ENCODE results near the gene PMEL. TPM values are rescaled to one million over a fixed set of nuclear protein-coding genes. Genes with fewer than 3 reads are reported as not detected.

PMEL gene
- total and polyA plus RNA-seq, 2 experiments from 2014 or later: 0.38 to 2.3 TPM

DNA sequence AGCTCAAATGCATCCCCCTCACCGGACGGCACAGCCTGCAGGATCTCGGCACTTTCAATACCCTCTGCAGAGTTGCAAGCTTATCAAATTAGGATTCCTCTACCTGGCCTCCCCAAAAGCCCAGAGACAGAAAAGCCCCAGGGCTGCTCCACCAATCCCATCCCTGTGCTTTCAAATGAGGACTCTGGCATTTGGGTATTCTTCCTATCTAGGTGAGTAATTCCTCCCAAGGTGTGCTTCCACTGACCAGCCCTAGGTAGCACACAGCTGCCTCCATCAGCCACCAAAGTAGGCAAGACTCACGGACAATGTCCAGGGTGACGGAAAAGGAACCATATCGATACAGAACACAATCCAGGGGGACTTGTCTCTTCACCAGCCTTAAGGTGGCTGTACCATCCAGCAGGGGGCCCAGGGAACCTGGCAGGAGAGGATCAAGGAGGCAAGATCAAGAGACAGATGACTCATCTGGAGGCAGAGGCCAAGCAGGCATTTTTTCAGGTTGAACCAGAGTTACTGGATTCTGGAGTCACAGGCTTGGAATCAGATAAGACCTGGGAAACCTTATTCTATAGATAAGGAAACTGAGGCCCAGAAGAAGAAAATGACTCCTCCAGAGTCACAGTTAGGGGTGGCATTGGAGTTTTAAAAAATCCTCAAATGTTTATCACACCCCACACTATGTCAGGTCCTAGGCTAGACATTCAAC, 9.9 kb downstream of the PMEL start:
- no peak overlapping the region for H3K9ac ChIP-seq
- H3K36me3 ChIP-seq (ENCODE audit: low read depth): peaks cover 9% of the 10 kb centered on the region; the same call in 1 of the 2 replicates
- H3F3A ChIP-seq (ENCODE audit: insufficient read depth): peaks cover 19% of the 10 kb centered on the region
- no peaks in the 10 kb centered on the region for H3K9me3 ChIP-seq (ENCODE audit: low read depth)
- in situ Hi-C loops (cut with MboI): no loop called here
- H2AFZ ChIP-seq: no peak overlapping the region
- H4K20me1 ChIP-seq (ENCODE audit: insufficient read depth): no peaks in the 10 kb centered on the region
- no peak overlapping the region for H3K27ac ChIP-seq
- TF ChIP-seq EZH2phosphoT487 (IDR thresholded peaks at IDR 0.05; ENCODE audit: insufficient read depth, low read depth) (no peak), EZH2 (IDR thresholded peaks at IDR 0.05; ENCODE audit: insufficient read depth, poor library complexity, severe bottlenecking) (no peak)
- no peaks in the 10 kb centered on the region for H3K79me2 ChIP-seq (ENCODE audit: insufficient read depth)
- H3K27me3 ChIP-seq (replicated peaks; ENCODE audit: insufficient read depth): no peaks in the 10 kb centered on the region
- peaks cover 9% of the 10 kb centered on the region for H3K4me1 ChIP-seq (ENCODE audit: insufficient read depth)
- H3K9me2 ChIP-seq (ENCODE audit: insufficient read depth): no peaks in the 10 kb centered on the region
- no peak overlapping the region for H3K4me2 ChIP-seq (ENCODE audit: unreplicated experiment)
- peak; percentile 86 for DNase-seq
- no peak overlapping the region for H3K4me3 ChIP-seq
- WGBS, 2 experiments (ENCODE audit: low coverage in 1 of 2, low lambda C conversion rate in 2 of 2, missing lambda C conversion rate in 2 of 2): 56 to 69% methylated on average over 6 of the region's 6 CpGs

DNA sequence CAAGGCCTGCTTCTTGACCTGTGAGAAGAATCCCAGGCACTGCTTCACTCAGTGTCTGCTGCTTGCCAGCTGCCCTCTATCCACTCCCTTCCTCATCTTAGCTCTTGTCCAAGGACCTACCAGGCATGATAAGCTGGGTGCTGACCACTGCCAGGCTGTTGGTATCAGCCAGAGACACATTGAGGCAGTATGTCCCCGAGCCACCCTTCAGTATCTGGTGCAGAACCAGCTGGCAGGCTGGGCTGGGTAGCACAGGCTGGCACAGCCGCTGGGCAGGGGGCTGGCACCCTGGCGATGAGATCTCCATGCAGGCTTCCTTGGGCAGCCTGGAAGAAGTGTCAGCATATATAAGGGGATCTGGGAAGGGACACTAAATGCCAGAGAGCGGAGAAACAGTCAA, 10.5 kb downstream of the PMEL start:
- Histone ChIP-seq H3K27ac (no peak overlapping the region), H3K79me2 (ENCODE audit: insufficient read depth) (no peaks in the 10 kb centered on the region), H3K4me3 (no peak overlapping the region), H4K20me1 (ENCODE audit: insufficient read depth) (no peaks in the 10 kb centered on the region), H3K27me3 (replicated peaks; ENCODE audit: insufficient read depth) (no peaks in the 10 kb centered on the region), H3K4me1 (ENCODE audit: insufficient read depth) (peaks cover 9% of the 10 kb centered on the region), H3K36me3 (ENCODE audit: low read depth) (peaks cover 9% of the 10 kb centered on the region; the same call in 1 of the 2 replicates), H3K9ac (no peak overlapping the region), H3F3A (ENCODE audit: insufficient read depth) (peaks cover 19% of the 10 kb centered on the region), H2AFZ (no peak overlapping the region), H3K9me2 (ENCODE audit: insufficient read depth) (no peaks in the 10 kb centered on the region), H3K9me3 (ENCODE audit: low read depth) (no peaks in the 10 kb centered on the region), H3K4me2 (ENCODE audit: unreplicated experiment) (no peak overlapping the region)
- in situ Hi-C loops (cut with MboI): no loop called here
- no peak for TF ChIP-seq EZH2 (IDR thresholded peaks at IDR 0.05; ENCODE audit: insufficient read depth, poor library complexity, severe bottlenecking)
- no peak for TF ChIP-seq EZH2phosphoT487 (IDR thresholded peaks at IDR 0.05; ENCODE audit: insufficient read depth, low read depth)
- WGBS, 2 experiments (ENCODE audit: low coverage in 1 of 2, low lambda C conversion rate in 2 of 2, missing lambda C conversion rate in 2 of 2): 47 to 53% methylated on average over 4 of the region's 4 CpGs
- DNase-seq: no peak

DNA sequence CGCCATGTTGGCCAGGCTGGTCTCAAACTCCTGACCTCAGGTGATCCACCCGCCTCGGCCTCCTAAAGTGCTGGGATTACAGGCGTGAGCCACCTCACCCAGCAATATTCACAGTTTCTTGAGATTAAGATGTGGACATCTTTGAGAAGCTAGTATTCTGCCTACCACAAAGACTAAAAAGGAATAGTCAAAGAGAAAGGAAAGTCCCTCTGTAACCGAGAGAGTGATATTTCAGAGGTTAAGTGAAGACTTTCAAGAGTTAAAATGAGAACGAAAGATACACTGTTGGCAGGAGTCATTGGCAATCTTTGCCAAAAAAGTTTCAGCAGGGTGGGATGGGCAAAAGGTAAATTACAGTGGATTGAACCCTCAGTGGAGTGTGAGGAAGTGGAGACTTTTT, 19.3 kb downstream of the PMEL start:
- Histone ChIP-seq H3F3A (ENCODE audit: insufficient read depth) (no peaks in the 10 kb centered on the region), H3K36me3 (ENCODE audit: low read depth) (peaks cover 34% of the 10 kb centered on the region), H2AFZ (no peak overlapping the region), H3K4me2 (ENCODE audit: unreplicated experiment) (no peak overlapping the region), H3K4me1 (ENCODE audit: insufficient read depth) (no peaks in the 10 kb centered on the region), H3K27me3 (replicated peaks; ENCODE audit: insufficient read depth) (no peaks in the 10 kb centered on the region), H4K20me1 (ENCODE audit: insufficient read depth) (no peaks in the 10 kb centered on the region), H3K9me2 (ENCODE audit: insufficient read depth) (no peaks in the 10 kb centered on the region), H3K79me2 (ENCODE audit: insufficient read depth) (no peaks in the 10 kb centered on the region), H3K27ac (no peak overlapping the region), H3K9ac (no peak overlapping the region), H3K4me3 (no peak overlapping the region), H3K9me3 (ENCODE audit: low read depth) (no peaks in the 10 kb centered on the region)
- in situ Hi-C loops (cut with MboI): no loop called here
- 79 to 84% methylated on average over 6 of the region's 6 CpGs for WGBS, 2 experiments (ENCODE audit: low coverage in 1 of 2, low lambda C conversion rate in 2 of 2, missing lambda C conversion rate in 2 of 2)
- TF ChIP-seq EZH2 (IDR thresholded peaks at IDR 0.05; ENCODE audit: insufficient read depth, poor library complexity, severe bottlenecking) (no peak), EZH2phosphoT487 (IDR thresholded peaks at IDR 0.05; ENCODE audit: insufficient read depth, low read depth) (no peak)
- DNase-seq: no peak

DNA sequence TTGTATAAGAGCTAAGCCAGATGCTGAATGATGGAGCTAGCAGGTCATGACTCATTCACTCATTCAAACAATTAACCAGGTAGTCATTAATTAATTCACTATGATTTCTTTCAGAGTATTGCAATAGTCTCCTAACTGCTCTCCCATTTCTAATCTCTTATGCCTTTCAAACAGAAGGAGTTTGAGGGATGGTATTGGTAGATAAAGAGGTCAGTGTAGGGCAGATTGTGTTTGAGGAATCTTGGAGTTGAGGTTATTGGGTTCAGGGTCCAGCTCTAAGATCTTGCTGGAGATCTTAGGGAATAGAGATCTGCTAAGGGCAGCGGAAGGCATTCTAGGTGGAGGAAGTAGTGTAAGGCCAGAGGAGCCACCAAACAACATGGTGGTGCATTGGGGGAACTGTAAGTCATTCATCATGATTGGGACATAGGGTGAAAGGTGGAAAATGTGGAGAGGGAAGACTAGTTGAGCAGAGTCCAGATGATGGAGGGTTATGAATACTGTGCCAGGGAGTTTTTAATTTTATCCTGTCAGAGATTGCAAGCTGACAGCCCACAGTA, 23.2 kb downstream of the PMEL start:
- DNase-seq: no peak
- H3K36me3 ChIP-seq (ENCODE audit: low read depth): peaks cover 45% of the 10 kb centered on the region
- in situ Hi-C loops (cut with MboI): no loop called here

More for the DNA sequence above, 23.2 kb downstream of the PMEL start:
- no peak overlapping the region for H3K4me2 ChIP-seq (ENCODE audit: unreplicated experiment)
- no peak overlapping the region for H3K9ac ChIP-seq
- H2AFZ ChIP-seq: no peak overlapping the region
- WGBS, 2 experiments (ENCODE audit: low coverage in 1 of 2, low lambda C conversion rate in 2 of 2, missing lambda C conversion rate in 2 of 2): 96 to 100% methylated on average over 1 of the region's 1 CpG
- H4K20me1 ChIP-seq (ENCODE audit: insufficient read depth): no peaks in the 10 kb centered on the region
- H3K9me3 ChIP-seq (ENCODE audit: low read depth): no peaks in the 10 kb centered on the region
- no peak overlapping the region for H3K27ac ChIP-seq
- H3K9me2 ChIP-seq (ENCODE audit: insufficient read depth): no peaks in the 10 kb centered on the region
- no peaks in the 10 kb centered on the region for H3K27me3 ChIP-seq (replicated peaks; ENCODE audit: insufficient read depth)
- no peaks in the 10 kb centered on the region for H3K79me2 ChIP-seq (ENCODE audit: insufficient read depth)
- TF ChIP-seq EZH2 (IDR thresholded peaks at IDR 0.05; ENCODE audit: insufficient read depth, poor library complexity, severe bottlenecking) (no peak), EZH2phosphoT487 (IDR thresholded peaks at IDR 0.05; ENCODE audit: insufficient read depth, low read depth) (no peak)
- H3K4me3 ChIP-seq: no peak overlapping the region
- peaks cover 21% of the 10 kb centered on the region for H3F3A ChIP-seq (ENCODE audit: insufficient read depth)
- H3K4me1 ChIP-seq (ENCODE audit: insufficient read depth): peaks cover 16% of the 10 kb centered on the region

Data from GM23248 (cell line).